HS-27A (cell line): ENCODE data around the gene TMEM163.
"Not testable (repeated sequence)": the region's sequence is repeated elsewhere in the genome, so short reads cannot be mapped to it uniquely, and the experiment has no call there.

ENCODE experiments used
- DNase-seq: peaks from one replicate; pipeline ENCODE4 v3.0.0-alpha.2; 2012; ENCODE audit warnings: low read depth, missing footprints

TMEM163 gene

GRCh38 chr2:134489732-134490384 is 228.9 kb downstream of the TMEM163 start:
- no peak for DNase-seq

DNA sequence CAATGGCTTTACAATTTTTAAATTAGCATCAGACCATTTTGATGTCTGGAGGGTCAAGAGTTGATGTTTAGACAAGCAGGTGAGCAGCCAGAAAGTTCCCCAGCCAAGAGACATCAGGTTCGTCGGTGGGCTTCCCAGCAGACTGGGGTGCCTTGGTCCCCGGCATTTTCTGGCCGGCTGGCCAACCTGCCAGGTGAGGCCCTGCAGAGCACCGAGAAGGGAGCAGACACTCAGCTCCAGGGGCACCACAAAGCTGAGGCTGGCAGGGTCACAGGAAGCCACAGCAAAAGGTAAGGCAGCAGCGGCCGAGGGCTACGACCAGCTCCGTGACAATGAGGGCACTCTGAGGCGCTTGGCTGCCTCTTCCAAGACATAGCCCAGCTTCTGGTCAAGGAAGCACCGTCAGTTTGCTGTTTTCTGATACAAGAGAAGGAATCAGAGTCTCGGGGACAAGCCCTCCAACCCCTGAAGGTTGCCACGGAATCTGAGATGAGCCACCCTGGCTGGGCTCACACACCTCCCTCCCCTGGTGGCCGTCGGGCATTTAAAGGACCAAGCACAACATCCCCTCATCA is 235.9 kb downstream of the TMEM163 start:
- no peak for DNase-seq

DNA sequence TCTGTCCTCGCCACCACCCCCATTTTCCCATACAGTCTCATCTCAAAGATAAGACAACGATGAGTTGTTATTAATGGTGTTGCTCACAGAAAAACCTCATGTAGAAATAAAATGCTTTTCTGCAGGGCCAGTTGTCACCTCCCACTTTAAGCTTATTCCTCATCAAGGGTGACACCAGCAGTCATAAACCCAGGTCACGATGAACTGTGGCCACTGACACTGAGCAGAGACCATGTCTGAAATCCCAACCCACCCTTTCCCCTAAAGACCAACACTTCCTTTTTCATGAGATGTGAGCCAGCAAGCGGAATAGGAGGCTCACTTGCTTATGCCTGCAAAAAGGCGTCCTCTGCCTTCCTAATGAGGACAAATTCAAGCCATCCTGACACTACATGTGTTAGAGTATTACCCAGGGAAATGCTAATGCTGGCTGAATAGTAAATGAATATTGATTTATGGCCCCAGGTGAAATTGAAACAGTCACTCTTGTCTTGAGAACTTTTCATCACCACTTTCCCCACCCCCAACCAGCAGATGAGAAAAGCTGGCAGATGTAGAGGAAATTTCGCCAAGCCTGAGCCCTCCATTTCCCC is 236.6 kb downstream of the TMEM163 start:
- DNase-seq, result no peak

- DNase-seq, result no peak
Observed at GRCh38 chr2:134479696-134480330, 239.0 kb downstream of the TMEM163 start.

GRCh38 chr2:134476982-134477381 is 241.8 kb downstream of the TMEM163 start:
- not testable (repeated sequence) for DNase-seq

GRCh38 chr2:134470561-134471168 is 248.1 kb downstream of the TMEM163 start:
- DNase-seq, result no peak

DNA sequence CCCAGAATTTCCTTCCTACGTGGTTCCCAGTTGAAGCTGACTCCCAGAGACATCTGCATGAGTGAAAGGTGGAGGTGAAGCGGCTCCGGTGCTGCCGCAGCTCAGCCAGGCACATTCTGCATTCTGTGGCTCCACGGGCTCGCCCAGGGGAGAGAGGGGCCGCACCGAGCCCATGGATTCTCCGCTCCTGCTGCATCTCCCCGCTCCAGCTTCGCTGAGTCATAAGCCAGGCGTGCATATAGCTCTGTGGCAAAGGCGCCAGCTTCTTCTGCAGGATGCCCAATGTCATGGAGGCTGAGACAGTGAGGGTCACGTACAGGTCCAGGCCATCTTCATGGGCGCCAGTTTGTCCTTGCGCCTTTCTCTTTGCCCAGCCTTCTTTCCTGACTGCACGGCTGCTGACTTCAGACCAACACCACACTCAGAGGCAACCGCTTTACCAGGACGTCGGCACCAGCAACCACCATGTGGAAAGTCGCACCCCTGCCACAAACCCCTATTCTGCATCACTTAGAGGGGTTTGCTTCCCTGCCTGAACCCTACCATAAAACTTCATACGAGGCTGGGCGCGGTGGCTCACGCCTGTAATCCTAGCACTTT is 249.2 kb downstream of the TMEM163 start:
- no peak for DNase-seq

- no peak for DNase-seq
Observed at GRCh38 chr2:134468776-134469175, 250.0 kb downstream of the TMEM163 start.

DNA sequence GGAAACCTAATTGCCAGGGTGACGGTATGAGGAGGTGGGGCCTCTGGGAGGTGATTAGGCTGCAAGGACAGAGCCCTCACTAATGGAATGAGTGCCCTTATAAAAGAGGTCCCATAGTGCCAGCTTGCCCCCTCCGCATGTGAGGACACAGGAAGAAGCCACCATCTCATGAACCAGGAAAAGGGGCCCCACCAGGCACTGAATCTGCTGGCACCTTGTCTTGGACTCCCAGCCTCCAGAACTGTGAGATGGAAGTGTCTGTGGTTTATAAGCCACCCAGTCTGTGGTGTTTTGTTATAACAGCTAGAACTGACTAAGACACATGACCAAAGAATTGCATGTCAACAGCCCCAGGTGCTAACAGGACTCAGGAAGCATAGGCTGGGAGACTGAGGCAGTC is 250.6 kb downstream of the TMEM163 start:
- DNase-seq, result no peak

- no peak for DNase-seq
Observed at GRCh38 chr2:134466141-134466540, 252.7 kb downstream of the TMEM163 start.

GRCh38 chr2:134465228-134466105 is 253.3 kb downstream of the TMEM163 start:
- no peak for DNase-seq

- DNase-seq, result no peak
Observed at GRCh38 chr2:134463699-134464022, 255.1 kb downstream of the TMEM163 start.

DNA sequence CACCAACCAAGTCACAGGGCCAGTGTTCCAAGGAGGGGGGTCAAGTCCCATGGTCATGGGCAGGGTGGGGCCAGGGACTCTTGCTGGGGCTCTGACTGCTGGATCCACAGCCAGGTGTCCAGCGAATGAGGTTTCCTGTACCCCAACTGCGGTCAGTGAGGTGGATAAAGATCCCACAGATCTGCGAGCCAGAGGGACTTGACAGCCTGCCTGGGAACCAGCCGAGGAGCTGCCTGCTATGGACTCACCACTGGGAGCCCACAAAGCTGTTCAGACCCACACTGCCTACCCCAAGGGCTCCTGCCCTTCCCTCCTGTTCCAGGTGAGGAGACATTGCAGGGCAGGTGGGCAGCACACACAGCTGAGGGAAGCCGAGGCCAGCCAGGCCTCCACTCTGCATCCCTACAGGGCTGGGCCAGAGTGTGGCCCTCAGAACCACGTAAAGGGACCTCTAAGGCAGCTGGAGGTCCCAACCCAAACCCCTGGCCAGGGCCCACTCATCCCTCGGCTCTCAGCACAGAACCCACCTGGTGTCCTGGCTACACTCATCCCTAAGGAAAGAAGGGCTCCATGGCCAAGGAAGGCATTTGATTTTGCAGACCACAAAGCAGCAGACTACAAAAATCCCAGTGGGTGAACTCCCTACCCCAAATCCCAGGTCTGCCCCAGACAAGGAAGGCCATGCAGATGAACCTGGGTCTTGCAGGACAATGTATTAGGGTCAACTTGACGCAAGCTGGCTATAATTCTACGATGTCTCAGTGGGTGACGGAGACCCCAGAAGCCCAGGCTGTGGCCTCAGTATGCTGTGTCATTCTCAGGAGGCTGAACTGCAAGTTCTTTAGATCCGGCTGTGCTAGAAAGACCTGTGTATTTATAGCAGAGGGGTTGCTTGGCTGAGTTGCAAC is 255.8 kb downstream of the TMEM163 start:
- DNase-seq, result no peak

- DNase-seq, result no peak
Observed at GRCh38 chr2:134462275-134462674, 256.5 kb downstream of the TMEM163 start.

DNA sequence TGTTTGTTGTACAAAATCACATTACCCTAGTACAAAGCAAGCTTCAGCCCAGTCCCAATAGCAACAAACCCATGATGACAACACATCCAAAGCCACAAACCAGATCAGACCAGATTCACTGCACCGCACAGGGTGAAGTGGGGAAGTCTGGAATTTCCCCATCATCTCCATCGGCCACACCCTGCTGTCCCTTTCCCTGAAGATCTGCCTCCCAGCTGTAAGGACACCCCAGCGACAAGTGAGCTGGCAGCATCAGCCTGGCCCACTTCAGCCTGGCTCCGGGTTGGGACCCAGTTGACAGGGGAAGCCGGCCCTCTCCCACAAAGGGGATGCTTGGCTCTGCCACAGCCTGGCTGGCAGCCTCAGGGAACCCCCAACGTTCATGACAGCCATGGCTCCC is 257.3 kb downstream of the TMEM163 start:
- no peak for DNase-seq

DNA sequence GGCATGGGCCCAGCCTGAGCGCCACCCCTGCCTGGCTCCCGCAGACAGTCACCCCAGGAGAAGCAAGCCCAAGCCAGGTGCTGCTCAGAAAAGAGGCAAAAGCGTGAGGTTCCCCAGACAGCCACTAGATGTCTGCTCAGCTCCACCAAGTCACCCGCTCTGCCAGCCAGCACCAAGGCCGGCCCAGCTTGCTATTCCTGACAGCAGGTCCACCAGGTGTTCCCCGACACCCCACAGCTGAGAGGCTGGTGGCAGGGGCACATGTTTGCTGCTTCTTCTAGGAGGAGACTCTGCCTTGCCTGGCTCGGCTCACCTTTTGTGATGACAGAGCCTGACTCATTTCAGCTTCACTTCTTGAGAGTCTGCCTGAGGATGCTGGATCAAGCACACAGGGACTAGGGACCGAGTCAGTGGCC is 258.2 kb downstream of the TMEM163 start:
- DNase-seq, result no peak

DNA sequence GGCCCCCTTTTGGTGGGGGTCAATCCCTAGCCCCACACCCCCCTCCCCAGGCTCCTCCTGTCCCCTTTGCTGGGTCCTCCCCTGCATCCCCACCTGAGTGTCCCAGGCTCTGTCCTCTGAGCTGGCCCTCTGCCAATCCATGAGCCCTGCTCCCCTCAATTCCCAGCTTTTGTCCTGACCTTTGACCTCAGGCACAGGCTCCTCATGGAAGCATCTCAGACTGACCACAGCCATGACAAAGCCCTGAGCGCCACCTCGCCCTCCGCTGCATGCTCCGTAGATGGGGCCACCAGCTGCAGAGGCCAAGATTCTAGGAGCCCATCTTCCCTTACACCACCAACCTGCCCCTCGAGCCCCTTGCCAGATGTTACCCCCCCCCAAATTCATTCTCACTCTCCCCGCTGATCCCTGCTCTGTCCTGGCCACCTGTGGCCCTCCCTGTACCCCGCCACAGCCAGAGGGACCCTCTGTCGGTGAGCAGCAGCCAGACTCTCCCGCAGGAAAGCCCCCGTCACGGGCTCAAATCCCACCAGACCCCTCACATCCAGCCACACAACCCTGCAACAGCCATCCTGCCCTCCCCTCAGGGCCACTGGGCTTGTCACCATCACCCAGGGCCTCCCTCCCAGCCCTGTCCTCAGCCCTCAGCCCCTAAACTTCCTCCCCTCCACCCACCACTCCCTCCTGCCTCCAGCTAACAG is 258.9 kb downstream of the TMEM163 start:
- DNase-seq, result no peak

DNA sequence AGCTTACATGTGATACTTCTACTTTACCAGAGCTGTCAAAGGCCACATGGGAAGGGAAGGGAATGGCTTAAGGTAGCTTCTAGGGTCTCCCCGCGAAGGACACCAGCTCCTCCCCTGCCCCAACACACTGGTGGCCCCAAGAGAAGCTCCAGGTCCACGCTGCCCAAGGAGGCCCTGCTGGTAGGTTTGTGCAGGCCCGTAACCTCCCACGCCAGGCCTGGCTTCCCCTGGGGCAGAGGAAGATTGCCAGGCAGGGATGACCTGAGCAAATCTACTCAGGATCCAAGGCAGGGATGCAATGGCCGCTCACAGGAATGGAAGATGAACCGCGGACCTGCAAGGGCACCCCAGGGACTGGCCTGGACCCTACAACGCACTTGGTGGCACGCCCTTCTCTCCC is 259.9 kb downstream of the TMEM163 start:
- no peak for DNase-seq

GRCh38 chr2:134458473-134458853 is 260.3 kb downstream of the TMEM163 start:
- no peak for DNase-seq
